IPS DF 6.9 (cell line): ENCODE results near the gene LZTS3.
A peak's percentile ranks its signal among the peaks of the same experiment; 100 is the strongest.

Experiments
- DNase-seq: peaks from one replicate; pipeline ENCODE4 v3.0.0-alpha.2; 2013; ENCODE audit warnings: low read depth, low spot score
- H3K27ac ChIP-seq: one replicate; pipeline ENCODE4 v1.5.1; 2013; ENCODE audit warnings: low read length, control low read depth
- H3K27me3 ChIP-seq: 2 replicates; pipeline ENCODE4 v1.6.1; 2013; ENCODE audit warnings: mild to moderate bottlenecking, low read length; ENCODE audit not compliant: control insufficient read depth, insufficient read depth
- H3K36me3 ChIP-seq: 2 replicates; pipeline ENCODE4 v1.6.1; 2013; ENCODE audit warnings: low read length; ENCODE audit not compliant: control insufficient read depth, insufficient read depth
- H3K4me1 ChIP-seq: 2 replicates; pipeline ENCODE4 v1.6.1; 2013; ENCODE audit warnings: low read length; ENCODE audit not compliant: control insufficient read depth, insufficient read depth
- H3K4me3 ChIP-seq: 2 replicates; pipeline ENCODE4 v1.5.1; 2013; ENCODE audit warnings: mild to moderate bottlenecking, low read length
- H3K9me3 ChIP-seq: 2 replicates; pipeline ENCODE4 v1.6.1; 2013; ENCODE audit warnings: low read length, inconsistent platforms; ENCODE audit not compliant: control insufficient read depth, insufficient read depth
- WGBS: extraction: QIAGEN DNeasy Blood & Tissue Kit; methylation state at CpG from one replicate; pipeline ENCODE4 v1.1.7; 2013; ENCODE audit warnings: mixed read lengths, missing lambda C conversion rate; ENCODE audit not compliant: insufficient read length, insufficient coverage; 5-methylcytosine and 5-hydroxymethylcytosine counted together

Gene LZTS3

GRCh38 chr20:3175270-3175669 is 1.9 kb upstream of the LZTS3 start:
- no peak overlapping the region for H3K4me3 ChIP-seq
- DNase-seq = no peak
- no peak overlapping the region for H3K27ac ChIP-seq
- WGBS = no CpG with 5 or more reads among the region's 1 CpG
- H3K27me3 ChIP-seq = no peaks in the 10 kb centered on the region
- no peaks in the 10 kb centered on the region for H3K36me3 ChIP-seq
- H3K9me3 ChIP-seq = no peaks in the 10 kb centered on the region
- peaks cover 1% of the 10 kb centered on the region; the same call in 1 of the 2 replicates for H3K4me1 ChIP-seq

GRCh38 chr20:3174442-3175261 is 1.3 kb upstream of the LZTS3 start:
- H3K27ac ChIP-seq = no peak overlapping the region
- peaks cover 1% of the 10 kb centered on the region; the same call in 1 of the 2 replicates for H3K4me1 ChIP-seq
- WGBS = no CpG with 5 or more reads among the region's 13 CpGs
- H3K27me3 ChIP-seq = no peaks in the 10 kb centered on the region
- H3K9me3 ChIP-seq = no peaks in the 10 kb centered on the region
- no peak for DNase-seq
- no peaks in the 10 kb centered on the region for H3K36me3 ChIP-seq
- H3K4me3 ChIP-seq = peak overlapping the region; percentile 95; the same call in 1 of the 2 replicates

GRCh38 chr20:3173610-3174441 is 477 bp upstream of the LZTS3 start:
- peaks cover 6% of the 10 kb centered on the region for H3K4me1 ChIP-seq
- no peaks in the 10 kb centered on the region for H3K27me3 ChIP-seq
- WGBS = no CpG with 5 or more reads among the region's 84 CpGs
- peak overlapping the region; percentile 95; the same call in 1 of the 2 replicates for H3K4me3 ChIP-seq
- no peaks in the 10 kb centered on the region for H3K36me3 ChIP-seq
- peak; percentile 54 for DNase-seq
- no peak overlapping the region for H3K27ac ChIP-seq
- H3K9me3 ChIP-seq = no peaks in the 10 kb centered on the region

- H3K27me3 ChIP-seq = no peaks in the 10 kb centered on the region
- DNase-seq = no peak
Observed at GRCh38 chr20:3172126-3172932, 1.0 kb downstream of the LZTS3 start.

GRCh38 chr20:3171391-3172125 is 1.8 kb downstream of the LZTS3 start:
- H3K27me3 ChIP-seq = no peaks in the 10 kb centered on the region
- no CpG with 5 or more reads among the region's 14 CpGs for WGBS
- H3K4me1 ChIP-seq = peaks cover 11% of the 10 kb centered on the region
- H3K36me3 ChIP-seq = no peaks in the 10 kb centered on the region
- DNase-seq = no peak
- H3K4me3 ChIP-seq = no peak overlapping the region
- no peak overlapping the region for H3K27ac ChIP-seq
- H3K9me3 ChIP-seq = no peaks in the 10 kb centered on the region

More at GRCh38 chr20:3172126-3172932, 1.0 kb downstream of the LZTS3 start:
- Histone ChIP-seq H3K4me1 (peaks cover 11% of the 10 kb centered on the region), H3K4me3 (peak overlapping the region; percentile 95; the same call in 1 of the 2 replicates), H3K36me3 (no peaks in the 10 kb centered on the region), H3K9me3 (no peaks in the 10 kb centered on the region), H3K27ac (no peak overlapping the region)
- no CpG with 5 or more reads among the region's 5 CpGs for WGBS

- H3K4me1 ChIP-seq = peaks cover 11% of the 10 kb centered on the region
- no peak overlapping the region for H3K27ac ChIP-seq
- WGBS = no CpG with 5 or more reads among the region's 7 CpGs
- no peak for DNase-seq
- no peaks in the 10 kb centered on the region for H3K27me3 ChIP-seq
- no peak overlapping the region for H3K4me3 ChIP-seq
- H3K36me3 ChIP-seq = peaks cover 13% of the 10 kb centered on the region; the same call in 1 of the 2 replicates
- H3K9me3 ChIP-seq = no peaks in the 10 kb centered on the region
Observed at GRCh38 chr20:3168829-3169590, 4.3 kb downstream of the LZTS3 start.

- H3K27ac ChIP-seq = no peak overlapping the region
Observed at GRCh38 chr20:3168079-3168828, 5.1 kb downstream of the LZTS3 start.

GRCh38 chr20:3167738-3168078 is 5.6 kb downstream of the LZTS3 start:
- H3K9me3 ChIP-seq = no peaks in the 10 kb centered on the region
- H3K4me1 ChIP-seq = peaks cover 11% of the 10 kb centered on the region
- no peaks in the 10 kb centered on the region for H3K27me3 ChIP-seq
- H3K36me3 ChIP-seq = peaks cover 13% of the 10 kb centered on the region; the same call in 1 of the 2 replicates
- no peak overlapping the region for H3K27ac ChIP-seq
- WGBS = no CpG with 5 or more reads among the region's 25 CpGs
- peak overlapping the region; percentile 35; the same call in 1 of the 2 replicates for H3K4me3 ChIP-seq
- DNase-seq = no peak

More at GRCh38 chr20:3168079-3168828, 5.1 kb downstream of the LZTS3 start:
- Histone ChIP-seq H3K27me3 (no peaks in the 10 kb centered on the region), H3K4me1 (peaks cover 11% of the 10 kb centered on the region), H3K9me3 (no peaks in the 10 kb centered on the region), H3K4me3 (peak overlapping the region; percentile 35; the same call in 1 of the 2 replicates), H3K36me3 (peaks cover 13% of the 10 kb centered on the region; the same call in 1 of the 2 replicates)
- no CpG with 5 or more reads among the region's 39 CpGs for whole genome bisulfite sequencing
- DNase-seq = peak; percentile 58
